Endothelial cell of umbilical vein (primary cell): ENCODE data around the gene EHD1. TPM values are rescaled to one million over a fixed set of nuclear protein-coding genes. Genes with fewer than 3 reads are reported as not detected.

Source experiments
- BruUV-seq: library from RNA; stranded (reverse); fragments of 400-500 nt; replicated peaks from 2 replicates; lab custom pipeline; 2021; lab: Mats Ljungman, UMichigan
- CTCF ChIA-PET: fragments of 300-600, 350-600 bp; sonication (Branson Sonifier 250); formaldehyde crosslinking; loops from one replicate; lab custom pipeline; 2021; ENCODE audit warnings: antibody characterized with exemption, inconsistent platforms; lab: Charles Lee
- POLR2A ChIA-PET: fragments of 300-600, 350-600 bp; sonication (Branson Sonifier 250); formaldehyde crosslinking; loops from one replicate; lab custom pipeline; 2021; ENCODE audit warnings: antibody characterized with exemption, inconsistent platforms; lab: Charles Lee
- DNase-seq: peaks from one replicate; pipeline ENCODE4 v3.0.0-alpha.2; 2011; ENCODE audit warnings: low read depth, low spot score
- FAIRE-seq: peaks from 2 replicates; lab custom pipeline; 2011; peaks lifted over from hg19 to GRCh38; lab: Jason Lieb, UNC
- H2AFZ ChIP-seq: 2 replicates; pipeline ENCODE4 v1.6.0; 2012; ENCODE audit warnings: low read depth, low read length, control low read depth, inconsistent platforms
- H3K27ac ChIP-seq: 2 replicates; pipeline ENCODE4 v1.5.1; 2011; ENCODE audit warnings: low read depth, mild to moderate bottlenecking, control low read depth, low read length, moderate library complexity; ENCODE audit not compliant: insufficient read depth
- H3K27me3 ChIP-seq, 2 experiments: 2 replicates each; pipeline versions ENCODE4 v1.6.0 to v1.6.1; 2011; ENCODE audit warnings: low read length in 2 of 2, mixed read lengths in 1 of 2; ENCODE audit not compliant: control insufficient read depth in 2 of 2, insufficient read depth in 2 of 2
- H3K36me3 ChIP-seq, 2 experiments: 2 replicates in 1 of 2; 3 replicates in 1 of 2; pipeline ENCODE4 v1.5.1; 2011; ENCODE audit warnings: low read length in 2 of 2, mild to moderate bottlenecking in 1 of 2, moderate library complexity in 1 of 2; ENCODE audit not compliant: control insufficient read depth in 2 of 2, insufficient read depth in 2 of 2; ENCODE audit errors: extremely low read depth in 1 of 2
- H3K4me1 ChIP-seq: 3 replicates; pipeline ENCODE4 v1.5.1; 2011; ENCODE audit warnings: mild to moderate bottlenecking, low read length; ENCODE audit not compliant: control insufficient read depth, insufficient read depth; ENCODE audit errors: extremely low read depth
- H3K4me2 ChIP-seq: 2 replicates; pipeline ENCODE4 v1.6.1; 2011; ENCODE audit warnings: low read length, control low read depth, mixed read lengths; ENCODE audit not compliant: insufficient read depth
- H3K4me3 ChIP-seq, 3 experiments: fragments of 200-600 bp in 1 of 3; sonication (generic), shearing (Covaris generic) in 1 of 3; replicated peaks in 1 of 3; 2 replicates each; pipeline ENCODE4 v1.5.1; 2011 to 2016; ENCODE audit warnings: control low read depth in 3 of 3, low read length in 3 of 3, mild to moderate bottlenecking in 2 of 3, inconsistent platforms in 1 of 3, low read depth in 1 of 3, moderate library complexity in 1 of 3; ENCODE audit not compliant: insufficient read depth in 1 of 3
- H3K79me2 ChIP-seq: 2 replicates; pipeline ENCODE4 v1.6.0; 2012; ENCODE audit warnings: low read length, inconsistent platforms; ENCODE audit not compliant: control insufficient read depth, insufficient read depth
- H3K9ac ChIP-seq: replicated peaks from 2 replicates; pipeline ENCODE3; 2011; ENCODE audit warnings: low read length, control low read depth; ENCODE audit not compliant: insufficient read depth; ENCODE audit errors: extremely low read depth
- H3K9me1 ChIP-seq: replicated peaks from 3 replicates; pipeline ENCODE4 v1.6.0; 2011; ENCODE audit warnings: mild to moderate bottlenecking, low read length; ENCODE audit not compliant: control insufficient read depth, insufficient read depth; ENCODE audit errors: extremely low read depth
- H3K9me3 ChIP-seq: replicated peaks from 2 replicates; pipeline ENCODE4 v1.5.1; 2012; ENCODE audit warnings: low read length, inconsistent platforms; ENCODE audit not compliant: control insufficient read depth, insufficient read depth
- H4K20me1 ChIP-seq: replicated peaks from 2 replicates; pipeline ENCODE3; 2011; ENCODE audit warnings: mild to moderate bottlenecking, low read length; ENCODE audit not compliant: control insufficient read depth, insufficient read depth; ENCODE audit errors: extremely low read depth
- GATA2 ChIP-seq: IDR thresholded peaks from 2 replicates; pipeline ENCODE4 v1.7.0; 2011; ENCODE audit warnings: low read depth, mild to moderate bottlenecking, moderate library complexity, mixed read lengths, low read length; ENCODE audit not compliant: insufficient read length, insufficient read depth
- POLR2AphosphoS5 ChIP-seq: IDR thresholded peaks from 2 replicates; pipeline ENCODE4 v1.6.1; 2012; ENCODE audit warnings: low read depth, mild to moderate bottlenecking, control low read depth, low read length, moderate library complexity; ENCODE audit not compliant: insufficient read depth
- dilution Hi-C: fragments of 300-500 bp; cut with MboI; formaldehyde crosslinking; loops from one replicate; pipeline ENCODE4 v1.15.0; 2019; ENCODE audit warnings: low sequenced_read_pairs; ENCODE audit not compliant: extremely low pct_ligation_motif_present
- intact Hi-C: fragments of 100-400 bp; cut with micrococcal nuclease; formaldehyde crosslinking; loops from one replicate; pipeline ENCODE4 v1.10.0; 2022
- polyA plus RNA-seq, 4 experiments: library from polyadenylated mRNA; depleted of rRNA in 3 of 4; stranded (reverse) in 3 of 4; unstranded in 1 of 4; fragments of >200 nt; gene quantifications; 2 replicates each; pipeline versions ENCODE4 v1.2.1 to v1.2.3, GENCODE V29; 2011 to 2012; ENCODE audit warnings: missing spikeins in 1 of 4
- total RNA-seq: library from RNA; stranded (reverse); gene quantifications from 2 replicates; pipeline ENCODE4 v1.2.3, GENCODE V29; 2021
- TF ChIP-seq, protein P1 (sequence below), 2 donors: IDR thresholded peaks; 1 replicate in 1 of 2; 2 replicates in 1 of 2; pipeline ENCODE4 v1.5.1; 2011; ENCODE audit warnings: low read length in 2 of 2, mild to moderate bottlenecking in 2 of 2, moderate library complexity in 2 of 2, control low read depth in 1 of 2, inconsistent platforms in 1 of 2, low read depth in 1 of 2; ENCODE audit not compliant: insufficient read depth in 1 of 2; ENCODE audit errors: extremely low read depth in 1 of 2

Gene EHD1
- total and polyA plus RNA-seq, 2 donors (not counting 3 experiments of a cell fraction or from before 2014, with no cell fraction given), result 109 to 136 TPM

DNA sequence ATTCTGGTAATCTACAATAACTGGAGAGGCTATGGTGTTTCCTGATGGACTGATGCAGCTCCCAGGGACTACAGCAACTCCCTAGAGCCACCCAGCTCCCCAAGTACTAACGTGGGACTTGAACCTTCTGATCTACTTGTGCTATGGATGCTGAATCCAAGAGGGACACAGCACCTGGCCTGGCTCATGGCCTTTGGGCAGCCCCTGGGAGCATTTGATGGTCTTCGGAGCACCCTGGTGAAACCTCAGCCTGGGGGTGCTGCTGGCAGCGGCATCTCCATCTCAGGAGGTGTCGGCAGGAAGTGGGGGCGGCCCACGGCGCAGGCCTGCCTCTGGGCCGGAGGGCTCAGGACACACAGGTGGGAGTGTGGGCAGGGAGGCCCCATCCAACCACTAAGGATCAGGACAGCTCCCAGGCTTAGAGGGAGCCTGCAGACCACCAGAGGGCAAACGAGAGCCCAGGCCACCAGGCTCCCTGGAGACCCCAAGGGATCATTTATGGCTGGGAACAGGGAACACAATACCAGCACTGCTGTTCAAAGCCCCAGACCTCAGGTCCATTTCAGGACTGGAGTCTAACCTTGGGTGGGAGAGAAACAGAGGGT lies 8.7 kb downstream of the EHD1 start:
- no peaks in the 10 kb centered on the region for H4K20me1 ChIP-seq
- intact Hi-C loops, result loop anchor here (1.0 kb wide), 2 partner anchors 9 to 14 kb away; partner anchors contain the start of gene EHD1
- no peak for DNase-seq

More for the DNA sequence above, 8.7 kb downstream of the EHD1 start:
- Histone ChIP-seq H3K9me1 (no peaks in the 10 kb centered on the region), H3K27ac (peak overlapping the region; percentile 98), H3K4me1 (peaks cover 51% of the 10 kb centered on the region), H3K79me2 (peaks cover 73% of the 10 kb centered on the region), H3K9me3 (no peaks in the 10 kb centered on the region), H3K4me3 (no peak overlapping the region), H3K36me3 (peaks cover 2 to 11% of the 10 kb centered on the region in 2 experiments), H3K27me3 (no peaks in the 10 kb centered on the region), H2AFZ (no peak overlapping the region), H3K9ac (peak overlapping the region; percentile 83), H3K4me2 (peak overlapping the region; percentile 49)
- CTCF ChIA-PET, result interaction anchor here (0.7 to 3.7 kb wide), 15 partner anchors 8 to 145 kb away, joined by 3 to 101 read pairs (median 6); partner anchors contain the start of genes BATF2, CDC42BPG, EHD1 and SF1
- TF ChIP-seq POLR2AphosphoS5, result no peak
- TF ChIP-seq GATA2, result no peak
- TF ChIP-seq, protein P1, sequence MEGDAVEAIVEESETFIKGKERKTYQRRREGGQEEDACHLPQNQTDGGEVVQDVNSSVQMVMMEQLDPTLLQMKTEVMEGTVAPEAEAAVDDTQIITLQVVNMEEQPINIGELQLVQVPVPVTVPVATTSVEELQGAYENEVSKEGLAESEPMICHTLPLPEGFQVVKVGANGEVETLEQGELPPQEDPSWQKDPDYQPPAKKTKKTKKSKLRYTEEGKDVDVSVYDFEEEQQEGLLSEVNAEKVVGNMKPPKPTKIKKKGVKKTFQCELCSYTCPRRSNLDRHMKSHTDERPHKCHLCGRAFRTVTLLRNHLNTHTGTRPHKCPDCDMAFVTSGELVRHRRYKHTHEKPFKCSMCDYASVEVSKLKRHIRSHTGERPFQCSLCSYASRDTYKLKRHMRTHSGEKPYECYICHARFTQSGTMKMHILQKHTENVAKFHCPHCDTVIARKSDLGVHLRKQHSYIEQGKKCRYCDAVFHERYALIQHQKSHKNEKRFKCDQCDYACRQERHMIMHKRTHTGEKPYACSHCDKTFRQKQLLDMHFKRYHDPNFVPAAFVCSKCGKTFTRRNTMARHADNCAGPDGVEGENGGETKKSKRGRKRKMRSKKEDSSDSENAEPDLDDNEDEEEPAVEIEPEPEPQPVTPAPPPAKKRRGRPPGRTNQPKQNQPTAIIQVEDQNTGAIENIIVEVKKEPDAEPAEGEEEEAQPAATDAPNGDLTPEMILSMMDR (IDR thresholded peaks at IDR 0.05; ENCODE audit: extremely low read depth in 1 of 2, insufficient read depth in 1 of 2, low read depth in 1 of 2, low read length in 2 of 2), result peak; percentile 48 to 50
- POLR2A ChIA-PET, result interaction anchor here (1.0 to 3.5 kb wide), 6 partner anchors 8 to 91 kb away, joined by 4 to 45 read pairs (median 6); partner anchors contain the start of genes EHD1 and SF1
- dilution Hi-C loops, result no loop called here
- BruUV-seq, result TSS peak; percentile 80
- FAIRE-seq, result peak; percentile 21
